C4-2B (cell line): ENCODE measurements around the gene PER2.

Source experiments
- H3K27ac ChIP-seq: fragments of 450-650 bp; 2 replicates; pipeline ENCODE4 v1.5.1; 2017
- ZFX ChIP-seq: fragments of 450-650 bp; IDR thresholded peaks from 2 replicates; pipeline ENCODE4 v1.6.1; 2017
- TF ChIP-seq, protein P1 (sequence below): fragments of 450-650 bp; conservative IDR thresholded peaks from 2 replicates; pipeline ENCODE4 v1.5.1; 2017; ENCODE audit warnings: mild to moderate bottlenecking

Gene PER2

DNA sequence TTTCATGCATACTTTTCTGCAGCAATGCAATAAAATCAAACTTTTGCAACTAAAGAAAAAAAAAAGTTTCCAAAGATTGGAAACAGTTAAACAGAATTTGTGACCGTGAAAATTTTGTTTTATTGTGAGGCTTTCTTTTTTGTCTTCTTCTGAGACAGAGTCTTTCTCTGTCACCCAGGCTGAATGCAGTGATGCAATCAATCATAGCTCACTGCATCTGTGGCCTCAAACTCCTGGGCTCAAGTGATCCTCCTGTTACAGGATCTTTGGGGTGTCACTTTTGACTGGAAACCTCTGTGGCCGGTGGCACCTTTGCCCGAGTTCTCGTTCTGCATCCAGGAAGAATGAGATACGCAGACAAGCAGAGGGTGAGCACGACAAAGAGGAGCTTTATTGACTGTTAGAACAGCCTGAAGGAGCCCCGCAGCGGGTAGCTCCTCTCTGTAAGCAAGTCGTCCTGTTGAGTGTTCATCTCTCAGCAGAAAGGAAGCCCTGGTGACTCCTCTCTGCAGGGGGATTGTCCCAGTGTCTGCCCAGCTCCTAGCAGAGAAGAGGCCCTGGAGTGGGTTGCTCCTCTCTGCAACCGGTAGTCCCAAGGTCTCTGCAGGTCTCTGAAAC, 68.0 kb downstream of the PER2 start:
- H3K27ac ChIP-seq: no peak overlapping the region
- no peak for TF ChIP-seq ZFX
- TF ChIP-seq, protein P1, sequence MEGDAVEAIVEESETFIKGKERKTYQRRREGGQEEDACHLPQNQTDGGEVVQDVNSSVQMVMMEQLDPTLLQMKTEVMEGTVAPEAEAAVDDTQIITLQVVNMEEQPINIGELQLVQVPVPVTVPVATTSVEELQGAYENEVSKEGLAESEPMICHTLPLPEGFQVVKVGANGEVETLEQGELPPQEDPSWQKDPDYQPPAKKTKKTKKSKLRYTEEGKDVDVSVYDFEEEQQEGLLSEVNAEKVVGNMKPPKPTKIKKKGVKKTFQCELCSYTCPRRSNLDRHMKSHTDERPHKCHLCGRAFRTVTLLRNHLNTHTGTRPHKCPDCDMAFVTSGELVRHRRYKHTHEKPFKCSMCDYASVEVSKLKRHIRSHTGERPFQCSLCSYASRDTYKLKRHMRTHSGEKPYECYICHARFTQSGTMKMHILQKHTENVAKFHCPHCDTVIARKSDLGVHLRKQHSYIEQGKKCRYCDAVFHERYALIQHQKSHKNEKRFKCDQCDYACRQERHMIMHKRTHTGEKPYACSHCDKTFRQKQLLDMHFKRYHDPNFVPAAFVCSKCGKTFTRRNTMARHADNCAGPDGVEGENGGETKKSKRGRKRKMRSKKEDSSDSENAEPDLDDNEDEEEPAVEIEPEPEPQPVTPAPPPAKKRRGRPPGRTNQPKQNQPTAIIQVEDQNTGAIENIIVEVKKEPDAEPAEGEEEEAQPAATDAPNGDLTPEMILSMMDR: no peak

DNA sequence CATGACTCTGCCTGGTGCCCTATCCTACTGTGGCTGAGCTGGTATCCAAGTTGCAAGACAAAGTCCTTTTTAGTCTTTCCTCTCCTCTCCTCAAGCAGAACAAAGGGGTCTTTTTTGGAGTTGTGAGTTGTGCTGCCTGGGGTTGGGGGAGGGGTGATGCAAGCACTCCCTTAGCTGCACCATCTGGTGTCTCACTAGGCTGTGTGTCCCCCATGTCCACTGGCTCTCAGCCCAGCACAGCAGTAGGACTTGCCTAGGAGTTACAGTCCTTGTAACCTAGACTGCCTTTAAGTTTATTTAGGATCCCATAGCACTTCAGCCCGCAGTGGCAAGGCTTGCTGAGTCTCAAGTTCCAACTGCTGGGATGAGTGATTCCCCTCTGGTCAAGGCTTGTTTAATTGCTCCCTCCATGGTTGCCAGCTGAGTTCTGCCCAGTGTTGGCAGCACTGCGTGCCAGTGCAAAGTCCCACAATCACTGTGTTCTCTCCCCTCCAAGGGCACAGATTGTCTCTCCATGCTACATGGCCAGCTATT, 71.7 kb downstream of the PER2 start:
- TF ChIP-seq, protein P1: no peak
- H3K27ac ChIP-seq: no peak overlapping the region

DNA sequence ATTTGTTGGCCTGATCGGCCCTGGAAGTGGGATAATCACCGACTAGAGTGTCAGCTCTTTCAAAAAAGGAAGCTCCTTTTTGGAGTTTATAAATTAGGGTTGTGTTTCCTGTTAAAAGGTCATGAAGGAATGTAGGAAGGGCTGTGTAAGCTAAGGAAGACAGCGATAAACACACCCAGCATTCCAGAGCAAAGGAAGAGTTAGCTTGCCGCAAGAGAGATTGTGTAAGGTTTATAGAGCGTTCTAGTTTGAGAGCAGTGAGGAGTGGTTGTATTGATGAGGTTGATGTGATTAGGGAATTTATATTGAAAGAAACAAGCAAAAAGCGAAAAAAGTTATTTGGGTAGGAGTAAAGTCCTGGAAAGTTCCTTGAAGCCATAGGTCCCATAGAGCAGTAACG, 81.4 kb downstream of the PER2 start:
- no peak overlapping the region for H3K27ac ChIP-seq
- TF ChIP-seq ZFX: no peak
- TF ChIP-seq, protein P1: no peak

DNA sequence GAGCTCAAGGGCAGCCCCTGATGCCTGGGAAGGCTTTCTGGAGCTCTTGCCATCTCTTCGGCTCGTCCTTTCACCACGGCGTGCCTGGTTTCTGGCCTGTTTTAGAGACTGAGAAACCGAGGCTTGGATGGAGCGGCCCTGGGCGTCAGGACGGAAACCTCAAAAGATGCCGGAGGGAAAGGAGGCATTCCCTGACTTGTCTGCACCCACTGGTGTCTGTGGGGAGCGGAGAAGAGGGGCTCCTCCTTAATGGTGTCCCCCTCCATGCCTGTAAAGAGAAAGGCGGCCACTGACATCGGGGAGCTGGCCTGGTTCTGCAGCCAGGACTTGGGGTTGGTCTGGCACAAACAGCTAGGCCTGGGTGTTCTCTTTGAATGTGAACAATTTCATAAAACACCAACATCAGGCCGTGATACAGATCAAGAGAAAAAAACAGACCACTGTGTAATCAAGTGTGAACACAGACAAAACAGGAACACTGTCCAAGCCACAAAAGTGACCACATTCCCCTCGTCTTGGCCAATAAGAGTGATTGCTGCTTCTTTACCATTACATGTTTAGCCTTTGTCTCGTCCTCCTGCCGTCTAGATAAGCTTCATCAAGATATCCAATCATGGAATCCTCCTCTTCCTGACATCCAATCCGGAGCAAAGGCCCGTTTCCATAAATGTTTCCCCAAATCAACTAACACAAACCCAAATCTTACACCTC, 84.3 kb downstream of the PER2 start:
- TF ChIP-seq ZFX: no peak
- TF ChIP-seq, protein P1: no peak
- peak overlapping the region; percentile 96 for H3K27ac ChIP-seq

DNA sequence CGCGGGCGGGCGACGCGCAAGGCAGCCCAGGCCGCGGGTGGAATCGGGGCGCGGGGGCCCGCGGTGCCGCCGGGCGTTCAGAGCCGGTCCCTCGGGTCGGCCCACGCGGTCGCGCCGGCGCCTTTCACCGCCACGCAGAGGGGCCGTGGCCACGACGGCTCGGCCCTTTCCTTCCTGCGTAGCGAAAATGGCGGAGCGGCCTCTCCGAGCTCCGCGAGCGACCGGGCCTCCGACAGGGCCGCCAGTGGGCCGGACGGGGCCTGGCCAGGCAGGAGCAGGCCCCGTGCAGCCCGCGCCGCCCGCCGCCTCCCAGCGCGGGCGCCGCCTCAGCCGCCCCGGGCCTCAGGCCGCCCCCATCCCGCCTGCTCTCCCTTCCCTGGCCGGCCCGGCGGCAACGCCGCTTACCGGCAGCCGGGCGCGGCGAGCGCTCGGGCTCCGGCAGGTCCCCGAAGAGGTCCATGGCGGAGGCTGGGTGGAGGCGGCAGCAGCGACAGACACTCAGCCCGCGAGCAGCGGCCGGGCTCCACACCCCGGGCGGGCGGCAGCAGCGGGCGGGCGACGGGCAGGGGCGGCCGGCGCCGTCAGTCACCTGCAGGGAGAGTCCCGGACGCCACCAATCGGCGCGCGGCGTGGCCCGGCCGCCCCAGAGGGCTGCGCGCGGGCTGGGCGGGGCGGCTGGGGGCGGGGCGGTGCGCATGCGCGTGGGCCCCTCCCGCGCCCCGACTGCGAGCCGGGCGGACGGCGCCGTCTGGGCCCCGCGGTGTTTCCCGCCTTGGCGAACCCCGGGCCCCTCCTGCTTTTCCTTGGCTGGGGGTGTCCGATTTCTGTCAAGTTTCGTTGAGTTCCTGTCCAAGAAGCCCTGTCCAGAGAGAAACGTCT, 85.1 kb downstream of the PER2 start, which contains the start of gene ILKAP:
ILKAP (minus strand) TSS at position 602 of the 879 bp plus-strand sequence; CDS start at position 460, 142 bp downstream.
- H3K27ac ChIP-seq: peak within 1 kb of the TSS; percentile 96
- TF ChIP-seq ZFX: peak; percentile 96
- TF ChIP-seq, protein P1: 0 out of 2 replicates have a peak, but pooled peaks have one; percentile 5

DNA sequence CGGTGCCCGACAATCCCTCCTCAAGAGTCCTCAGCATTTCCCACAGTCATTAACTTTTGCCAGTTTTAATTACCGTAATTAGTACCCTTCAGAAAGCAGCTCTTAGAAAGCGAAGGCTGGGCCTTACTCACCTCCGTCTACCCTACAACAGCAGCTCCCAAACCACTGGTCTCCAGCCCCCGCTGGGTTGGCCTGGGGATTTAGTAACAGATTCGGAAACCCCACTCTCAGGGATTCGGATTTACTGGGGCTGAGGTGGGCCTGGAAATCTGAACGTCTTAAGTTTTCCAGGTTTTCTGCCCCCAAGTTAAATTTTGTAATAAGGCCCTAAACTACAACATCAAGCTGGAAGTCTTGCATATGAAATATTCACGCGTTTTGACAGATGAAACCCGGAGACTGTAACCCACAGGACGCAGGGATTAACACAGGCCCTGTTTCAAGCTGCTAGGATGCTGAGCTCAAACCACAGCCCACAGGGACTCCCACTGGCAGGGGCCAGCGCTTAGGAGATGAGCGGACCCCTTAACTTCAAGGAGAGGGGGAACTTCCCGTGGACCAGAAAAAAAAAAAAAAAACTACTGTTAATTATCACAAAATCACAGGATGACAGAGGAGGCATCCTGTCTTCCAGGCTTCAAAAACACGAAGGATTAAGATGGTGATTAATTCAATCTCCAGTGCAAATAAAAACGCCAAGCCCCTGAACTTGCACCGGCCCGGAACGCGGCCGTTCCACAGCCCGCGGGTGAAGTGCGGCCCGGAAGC, 85.9 kb downstream of the PER2 start:
- H3K27ac ChIP-seq: peak overlapping the region; percentile 96
- TF ChIP-seq, protein P1: no peak
- no peak for TF ChIP-seq ZFX
